Heart left ventricle (tissue), 13 donors: ENCODE data around the gene CEP131.

ENCODE experiments used
- POLR2A ChIP-seq, 2 donors: fragments of 450-650 bp; IDR thresholded peaks; one replicate each; pipeline ENCODE4 v1.6.1; 2017; ENCODE audit warnings: antibody characterized with exemption in 2 of 2, mild to moderate bottlenecking in 2 of 2, moderate library complexity in 2 of 2
- TF ChIP-seq, protein P1 (sequence below), 12 donors: fragments of 200-600 bp; sonication (generic) in 4 of 12; IDR thresholded peaks; one replicate each; pipeline versions ENCODE4 v1.5.0 to v1.8.0; 2018 to 2022; ENCODE audit warnings: antibody characterized with exemption in 12 of 12, mild to moderate bottlenecking in 5 of 12
- donor health status: ischemic (EF 13 %, LVEDD 7.1; RV severe dilation, severe dysfunction).
- donor health status: DM: no; HTN: yes; CAD: no.
- donor health status: DM: no; HTN: no; CAD: no.
- donor health status: ischemic (EF 25% LVEDD 6.9; RV normal size, moderate dysfunction).
- donor health status: ischemic (EF 25% LVEDD 5.7; RV mildly dilated, moderate dysfunction).
- donor health status: ischemic (EF 35%, LVEDD 5.7; RV mildly dilated, moderate dysfunction).
- donor health status: nonischemic (EF 11% LVEDD 7.7; RV severe dilation, severe dysfunction).
- donor health status: DM: yes; HTN: yes; CAD: no.
- donor health status: PGD.
- donor health status: ischemic (EF 29% LVEDD 5.4; RV normal size, mild dysfunction).
- donor health status: nonischemic (EF 23%, LVEDD 6.1; RV moderate dilation, normal function).

- TF ChIP-seq, protein P1, sequence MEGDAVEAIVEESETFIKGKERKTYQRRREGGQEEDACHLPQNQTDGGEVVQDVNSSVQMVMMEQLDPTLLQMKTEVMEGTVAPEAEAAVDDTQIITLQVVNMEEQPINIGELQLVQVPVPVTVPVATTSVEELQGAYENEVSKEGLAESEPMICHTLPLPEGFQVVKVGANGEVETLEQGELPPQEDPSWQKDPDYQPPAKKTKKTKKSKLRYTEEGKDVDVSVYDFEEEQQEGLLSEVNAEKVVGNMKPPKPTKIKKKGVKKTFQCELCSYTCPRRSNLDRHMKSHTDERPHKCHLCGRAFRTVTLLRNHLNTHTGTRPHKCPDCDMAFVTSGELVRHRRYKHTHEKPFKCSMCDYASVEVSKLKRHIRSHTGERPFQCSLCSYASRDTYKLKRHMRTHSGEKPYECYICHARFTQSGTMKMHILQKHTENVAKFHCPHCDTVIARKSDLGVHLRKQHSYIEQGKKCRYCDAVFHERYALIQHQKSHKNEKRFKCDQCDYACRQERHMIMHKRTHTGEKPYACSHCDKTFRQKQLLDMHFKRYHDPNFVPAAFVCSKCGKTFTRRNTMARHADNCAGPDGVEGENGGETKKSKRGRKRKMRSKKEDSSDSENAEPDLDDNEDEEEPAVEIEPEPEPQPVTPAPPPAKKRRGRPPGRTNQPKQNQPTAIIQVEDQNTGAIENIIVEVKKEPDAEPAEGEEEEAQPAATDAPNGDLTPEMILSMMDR (IDR thresholded peaks at IDR 0.05), result no peak
- TF ChIP-seq POLR2A (IDR thresholded peaks at IDR 0.05), result no peak
Measured at GRCh38 chr17:81232616-81233241, 10.0 kb upstream of the CEP131 start.
